GM12892 (cell line): ENCODE data around the gene C2orf76.

Experiments
- POLR2A ChIP-seq: IDR thresholded peaks from 2 replicates; pipeline ENCODE4 v1.6.1; 2011; ENCODE audit warnings: low read depth, low read length, control low read depth
- POLR2AphosphoS5 ChIP-seq: IDR thresholded peaks from 2 replicates; pipeline ENCODE4 v1.6.1; 2011; ENCODE audit warnings: low read depth, low read length, control low read depth
- TAF1 ChIP-seq: IDR thresholded peaks from 2 replicates; pipeline ENCODE4 v1.6.1; 2011; ENCODE audit warnings: low read depth, mild to moderate bottlenecking, control low read depth, low read length, borderline replicate concordance

- no peak for TF ChIP-seq POLR2AphosphoS5
- no peak for TF ChIP-seq POLR2A
- TF ChIP-seq TAF1 = no peak
Measured at GRCh38 chr2:119383410-119384140, 16.9 kb upstream of the C2orf76 start.
